IPS-20b (cell line): ENCODE data around the gene STK35.
"Not testable (repeated sequence)": the region's sequence is repeated elsewhere in the genome, so short reads cannot be mapped to it uniquely, and the experiment has no call there.

Experiments used
- H3K27ac ChIP-seq: one replicate; pipeline ENCODE4 v1.5.1; 2013; ENCODE audit warnings: low read length
- H3K27me3 ChIP-seq: 2 replicates; pipeline ENCODE4 v1.6.1; 2013; ENCODE audit warnings: mild to moderate bottlenecking, low read length, inconsistent platforms; ENCODE audit not compliant: insufficient read depth
- H3K36me3 ChIP-seq: 2 replicates; pipeline ENCODE4 v1.6.1; 2013; ENCODE audit warnings: low read depth, mild to moderate bottlenecking, inconsistent platforms, low read length, moderate library complexity; ENCODE audit not compliant: insufficient read depth
- H3K4me1 ChIP-seq: 2 replicates; pipeline ENCODE4 v1.6.1; 2013; ENCODE audit warnings: mild to moderate bottlenecking, control low read depth, inconsistent platforms, low read length, moderate library complexity; ENCODE audit not compliant: insufficient read depth
- H3K4me3 ChIP-seq: 2 replicates; pipeline ENCODE4 v1.5.1; 2013; ENCODE audit warnings: mild to moderate bottlenecking, low read length, inconsistent platforms
- H3K9ac ChIP-seq: 2 replicates; pipeline ENCODE4 v1.6.1; 2013; ENCODE audit warnings: low read depth, mild to moderate bottlenecking, inconsistent platforms, low read length, moderate library complexity
- H3K9me3 ChIP-seq: 2 replicates; pipeline ENCODE4 v1.6.1; 2013; ENCODE audit warnings: mild to moderate bottlenecking, low read depth, low read length, inconsistent platforms; ENCODE audit not compliant: insufficient read depth

Gene STK35

GRCh38 chr20:2179233-2179580, 77.6 kb downstream of the STK35 start:
- Histone ChIP-seq H3K4me1 (no peaks in the 10 kb centered on the region), H3K4me3 (no peak overlapping the region), H3K9me3 (no peaks in the 10 kb centered on the region), H3K9ac (no peak overlapping the region), H3K27ac (no peak overlapping the region), H3K27me3 (no peaks in the 10 kb centered on the region), H3K36me3 (no peaks in the 10 kb centered on the region)

DNA sequence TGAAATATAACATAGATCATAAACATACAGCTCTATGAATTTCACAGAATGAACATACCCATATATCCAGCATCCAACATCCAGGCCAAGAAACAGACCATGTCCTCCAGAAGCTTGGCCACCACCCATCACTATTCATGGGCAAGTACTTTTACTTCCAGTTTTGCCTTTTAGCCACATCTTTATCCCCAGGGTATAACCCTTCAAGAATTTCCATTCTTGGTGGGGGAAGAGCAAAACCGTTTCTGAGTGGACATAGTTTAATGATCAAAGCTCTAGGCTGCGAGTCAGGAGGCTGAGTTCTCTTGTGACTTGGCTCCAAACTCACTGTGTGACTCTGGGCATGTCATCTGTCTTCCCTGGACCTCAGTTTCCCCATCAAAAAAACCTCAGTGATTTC, 78.3 kb downstream of the STK35 start:
- Histone ChIP-seq H3K9me3 (no peaks in the 10 kb centered on the region), H3K27me3 (no peaks in the 10 kb centered on the region), H3K27ac (no peak overlapping the region), H3K4me3 (no peak overlapping the region), H3K4me1 (no peaks in the 10 kb centered on the region), H3K36me3 (no peaks in the 10 kb centered on the region), H3K9ac (no peak overlapping the region)

DNA sequence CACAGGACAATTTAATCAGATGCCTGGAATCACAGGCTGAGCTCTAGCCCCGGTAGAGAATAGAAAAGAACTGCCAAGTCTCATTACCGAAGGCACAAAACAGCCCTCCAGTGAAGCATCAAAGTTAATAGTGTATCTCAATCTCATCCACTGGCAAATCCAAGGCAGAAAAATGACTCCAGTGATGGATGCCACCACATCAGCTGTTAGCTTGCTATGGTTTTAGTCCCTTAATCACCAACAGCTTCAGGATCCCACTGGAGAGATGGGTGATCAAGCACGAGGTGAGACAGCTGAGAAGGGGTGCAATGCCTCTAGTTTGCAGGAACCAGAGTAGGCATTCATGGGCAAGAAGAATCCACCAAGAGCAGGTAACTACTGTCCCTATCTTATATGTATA, 81.8 kb downstream of the STK35 start:
- no peaks in the 10 kb centered on the region for H3K27me3 ChIP-seq
- H3K9ac ChIP-seq, result no peak overlapping the region
- no peaks in the 10 kb centered on the region for H3K36me3 ChIP-seq
- no peaks in the 10 kb centered on the region for H3K4me1 ChIP-seq
- H3K4me3 ChIP-seq, result no peak overlapping the region
- no peaks in the 10 kb centered on the region for H3K9me3 ChIP-seq
- H3K27ac ChIP-seq, result no peak overlapping the region

DNA sequence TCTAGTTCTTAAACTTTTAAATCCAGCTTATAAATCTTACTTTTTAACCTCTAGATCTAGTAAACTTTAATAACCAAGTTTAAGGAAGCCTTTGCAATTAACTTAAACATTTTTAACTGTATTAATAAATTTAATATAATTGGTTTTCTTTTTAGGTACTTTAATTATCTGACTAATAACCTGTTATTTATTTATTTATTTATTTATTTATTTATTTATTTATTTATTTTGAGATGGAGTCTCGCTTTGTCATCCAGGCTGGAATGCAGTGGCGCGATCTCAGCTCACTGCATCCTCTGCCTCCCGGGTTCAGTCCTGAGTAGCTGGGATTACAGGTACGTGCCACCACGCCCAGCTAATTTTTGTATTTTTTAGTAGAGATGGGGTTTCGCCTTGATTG, 83.3 kb downstream of the STK35 start:
- not testable (repeated sequence) for H3K9ac ChIP-seq

GRCh38 chr20:2195614-2196013, 94.0 kb downstream of the STK35 start:
- H3K9me3 ChIP-seq, result no peaks in the 10 kb centered on the region
- no peak overlapping the region for H3K4me3 ChIP-seq
- H3K27ac ChIP-seq, result no peak overlapping the region
- H3K27me3 ChIP-seq, result no peaks in the 10 kb centered on the region
- no peaks in the 10 kb centered on the region for H3K36me3 ChIP-seq
- no peaks in the 10 kb centered on the region; the same call in 1 of the 2 replicates for H3K4me1 ChIP-seq
- no peak overlapping the region for H3K9ac ChIP-seq

More for the DNA sequence above, 83.3 kb downstream of the STK35 start:
- H3K9me3 ChIP-seq, H3K4me1 ChIP-seq, H3K27me3 ChIP-seq, H3K27ac ChIP-seq, H3K4me3 ChIP-seq, H3K36me3 ChIP-seq: not testable (repeated sequence)

DNA sequence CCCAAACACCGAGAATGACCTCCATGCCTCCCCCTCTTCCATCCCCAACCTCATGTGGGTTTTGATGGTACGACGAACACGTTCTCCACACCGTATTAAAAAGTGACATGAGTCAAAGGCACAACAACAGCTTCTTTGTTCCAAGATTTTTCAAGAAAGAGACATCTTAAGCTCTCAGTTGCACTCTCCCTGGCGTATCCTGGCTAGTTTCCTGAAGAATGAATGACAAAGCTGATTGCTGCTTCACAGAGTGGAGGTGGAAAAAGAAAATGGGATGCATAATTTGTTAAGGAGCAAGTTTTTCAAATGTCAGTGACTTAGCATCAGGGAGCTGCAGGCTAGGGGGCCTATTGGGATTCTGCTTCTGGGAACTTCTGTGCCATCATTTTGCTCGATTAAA, 95.5 kb downstream of the STK35 start:
- no peaks in the 10 kb centered on the region for H3K9me3 ChIP-seq
- H3K4me1 ChIP-seq, result no peaks in the 10 kb centered on the region; the same call in 1 of the 2 replicates

More for the DNA sequence above, 95.5 kb downstream of the STK35 start:
- no peak overlapping the region for H3K27ac ChIP-seq
- no peaks in the 10 kb centered on the region for H3K36me3 ChIP-seq
- H3K4me3 ChIP-seq, result no peak overlapping the region
- H3K27me3 ChIP-seq, result no peaks in the 10 kb centered on the region
- H3K9ac ChIP-seq, result no peak overlapping the region
